Measurements from ENCODE around the gene PCDH15.

GRCh38 chr10:53930648-53931047 lies 870.4 kb downstream of the PCDH15 start:
- TF ChIP-seq CTCF (IDR thresholded peaks at IDR 0.05) (no peak), NFIC (IDR thresholded peaks at IDR 0.05; ENCODE audit: borderline replicate concordance) (no peak), MEF2A (IDR thresholded peaks at IDR 0.05; ENCODE audit: borderline replicate concordance, low read depth) (no peak), FOSL2 (IDR thresholded peaks at IDR 0.05; ENCODE audit: borderline replicate concordance, low read depth) (no peak), PBX3 (IDR thresholded peaks at IDR 0.05) (no peak), JUND (IDR thresholded peaks at IDR 0.05) (no peak), EP300 (IDR thresholded peaks at IDR 0.05; ENCODE audit: borderline replicate concordance in 1 of 2, low read depth in 1 of 2, low read length in 1 of 2) (no peak), GATA2 (CRISPR knock-in tag; IDR thresholded peaks at IDR 0.05) (no peak), ELF1 (IDR thresholded peaks at IDR 0.05) (no peak), TCF12 (IDR thresholded peaks at IDR 0.05) (no peak), RCOR1 (IDR thresholded peaks at IDR 0.05; ENCODE audit: low read length) (no peak)
